Measurements from ENCODE around the gene HSP90AB1.

Gene HSP90AB1

GRCh38 chr6:44238687-44239350 is 8.1 kb upstream of the HSP90AB1 start (continued):
- no peak for TF ChIP-seq ZNF639 (tag by site-specific recombination; IDR thresholded peaks at IDR 0.05)

GRCh38 chr6:44243345-44243744 is 3.6 kb upstream of the HSP90AB1 start:
- TF ChIP-seq ZNF76 (tag by site-specific recombination; IDR thresholded peaks at IDR 0.05; ENCODE audit: borderline replicate concordance, low read depth) (no peak), ZNF624 (tag by site-specific recombination; IDR thresholded peaks at IDR 0.05) (no peak), ZNF449 (tag by site-specific recombination; IDR thresholded peaks at IDR 0.05) (peak; percentile 97), ZNF175 (tag by site-specific recombination; IDR thresholded peaks at IDR 0.05) (no peak), CTCF (tag by site-specific recombination; IDR thresholded peaks at IDR 0.05) (no peak)
- CTCF ChIA-PET: interaction anchor here (0.7 to 5.6 kb wide), 7 partner anchors 8 to 218 kb away, joined by 3 to 70 read pairs (median 6); partner anchors contain the start of gene SLC29A1
- POLR2A ChIA-PET: no interaction called here

GRCh38 chr6:44245391-44245911 is 1.4 kb upstream of the HSP90AB1 start:
- no peaks in the 10 kb centered on the region for H3K9me3 ChIP-seq (ENCODE audit: control insufficient read depth, insufficient read depth, low read depth, low read length)
- POLR2A ChIA-PET: interaction anchor here (0.7 to 5.1 kb wide), 8 partner anchors 8 to 616 kb away, joined by 3 to 131 read pairs (median 8); partner anchors contain the start of genes GTPBP2, SLC29A1 and SLC35B2
- no peak overlapping the region for H3K27ac ChIP-seq (ENCODE audit: extremely low read depth, low read depth, low read length)
- H3K36me3 ChIP-seq (ENCODE audit: control insufficient read depth in 2 of 2, insufficient read depth in 1 of 2, low read length in 2 of 2): peaks cover 10 to 30% of the 10 kb centered on the region in 2 experiments
- CTCF ChIA-PET: interaction anchor here (1.1 to 5.6 kb wide), 5 partner anchors 10 to 149 kb away, joined by 3 to 70 read pairs (median 22); partner anchors contain the start of genes SLC29A1 and SLC35B2
- TF ChIP-seq ZNF707 (tag by site-specific recombination; IDR thresholded peaks at IDR 0.05): no peak
- 0 out of 2 replicates have a peak, but pooled peaks have one; percentile 0 for TF ChIP-seq ZSCAN16 (tag by site-specific recombination; IDR thresholded peaks at IDR 0.05)
- no peaks in the 10 kb centered on the region for H3K4me1 ChIP-seq (ENCODE audit: control insufficient read depth, insufficient read depth, low read length)
- H3K4me3 ChIP-seq (ENCODE audit: low read depth, low read length): no peak overlapping the region

More at GRCh38 chr6:44243345-44243744, 3.6 kb upstream of the HSP90AB1 start:
- H3K27ac ChIP-seq (ENCODE audit: extremely low read depth, low read depth, low read length): no peak overlapping the region
- H3K36me3 ChIP-seq (ENCODE audit: control insufficient read depth in 2 of 2, insufficient read depth in 1 of 2, low read length in 2 of 2): peaks cover 0 to 9% of the 10 kb centered on the region in 2 experiments; a peak in 1 of 3 replicates
- no peaks in the 10 kb centered on the region for H3K9me3 ChIP-seq (ENCODE audit: control insufficient read depth, insufficient read depth, low read depth, low read length)
- H3K4me3 ChIP-seq (ENCODE audit: low read depth, low read length): no peak overlapping the region
- no peaks in the 10 kb centered on the region for H3K4me1 ChIP-seq (ENCODE audit: control insufficient read depth, insufficient read depth, low read length)

GRCh38 chr6:44245912-44246662 is 814 bp upstream of the HSP90AB1 start:
- peak overlapping the region; percentile 66 for H3K4me3 ChIP-seq (ENCODE audit: low read depth, low read length)
- ChIA-PET CTCF (interaction anchor here (0.7 to 5.6 kb wide), 10 partner anchors 10 to 543 kb away, joined by 3 to 70 read pairs (median 8); partner anchors contain the start of genes SLC29A1 and SLC35B2), POLR2A (interaction anchor here (0.5 to 5.1 kb wide), 61 partner anchors 8 to 1187 kb away, joined by 3 to 131 read pairs (median 4); partner anchors contain the start of genes AARS2, CDC5L, GTPBP2 and KLC4)
- H3K36me3 ChIP-seq (ENCODE audit: control insufficient read depth in 2 of 2, insufficient read depth in 1 of 2, low read length in 2 of 2): peaks cover 16 to 36% of the 10 kb centered on the region in 2 experiments
- H3K27ac ChIP-seq (ENCODE audit: extremely low read depth, low read depth, low read length): peak overlapping the region; percentile 71
- H3K4me1 ChIP-seq (ENCODE audit: control insufficient read depth, insufficient read depth, low read length): no peaks in the 10 kb centered on the region
- no peaks in the 10 kb centered on the region for H3K9me3 ChIP-seq (ENCODE audit: control insufficient read depth, insufficient read depth, low read depth, low read length)
- no peak for TF ChIP-seq ZNF580 (tag by site-specific recombination; IDR thresholded peaks at IDR 0.05)
- TF ChIP-seq PRDM4 (tag by site-specific recombination; IDR thresholded peaks at IDR 0.05): peak; percentile 100
- TF ChIP-seq ZNF354C (tag by site-specific recombination; IDR thresholded peaks at IDR 0.05; ENCODE audit: borderline replicate concordance, low read depth): no peak
- peak; percentile 95 for TF ChIP-seq ZBTB7A (tag by site-specific recombination; IDR thresholded peaks at IDR 0.05; ENCODE audit: low read depth)
- TF ChIP-seq ZNF76 (tag by site-specific recombination; IDR thresholded peaks at IDR 0.05; ENCODE audit: borderline replicate concordance, low read depth): peak; percentile 46; the same call in 1 of the 2 replicates
- peak; percentile 75 for TF ChIP-seq ZNF366 (tag by site-specific recombination; conservative IDR thresholded peaks at IDR 0.05)
- peak; percentile 32 for TF ChIP-seq WT1 (tag by site-specific recombination; IDR thresholded peaks at IDR 0.05)
- no peak for TF ChIP-seq ZNF362 (tag by site-specific recombination; IDR thresholded peaks at IDR 0.05)
- no peak for TF ChIP-seq ZNF555 (tag by site-specific recombination; conservative IDR thresholded peaks at IDR 0.05)
